Mesenchymal stem cell (in vitro differentiated cells and primary cell): Measurements from ENCODE around the gene TSEN54.

ENCODE experiments used
- DNase-seq: peaks from one replicate; pipeline ENCODE4 v3.0.0-alpha.2; 2013
- H2AFZ ChIP-seq: one replicate; pipeline ENCODE4 v1.6.1; 2013; ENCODE audit warnings: low read depth, mild to moderate bottlenecking, control low read depth, inconsistent platforms, low read length, moderate library complexity
- H2AK5ac ChIP-seq: 2 replicates; pipeline ENCODE4 v1.6.1; 2013; ENCODE audit warnings: low read length, moderate library complexity, mild to moderate bottlenecking, inconsistent platforms; ENCODE audit not compliant: severe bottlenecking
- H2BK120ac ChIP-seq: one replicate; pipeline ENCODE4 v1.6.1; 2013; ENCODE audit warnings: low read depth, mild to moderate bottlenecking, inconsistent platforms, low read length, moderate library complexity
- H2BK12ac ChIP-seq, 2 experiments: one replicate each; pipeline ENCODE4 v1.6.1; 2013; ENCODE audit warnings: inconsistent platforms in 2 of 2, low read length in 2 of 2, mild to moderate bottlenecking in 2 of 2, moderate library complexity in 2 of 2, control low read depth in 1 of 2
- H2BK15ac ChIP-seq: one replicate; pipeline ENCODE4 v1.6.1; 2013; ENCODE audit warnings: mild to moderate bottlenecking, low read depth, inconsistent platforms; ENCODE audit not compliant: poor library complexity, severe bottlenecking
- H2BK5ac ChIP-seq: 2 replicates; pipeline ENCODE4 v1.6.1; 2013; ENCODE audit warnings: low read depth, mild to moderate bottlenecking, low read length, control low read depth, inconsistent platforms; ENCODE audit not compliant: poor library complexity, severe bottlenecking
- H3K14ac ChIP-seq, 2 experiments: one replicate each; pipeline ENCODE4 v1.6.1; 2013; ENCODE audit warnings: inconsistent platforms in 2 of 2, low read length in 2 of 2, control low read depth in 1 of 2, mild to moderate bottlenecking in 1 of 2, moderate library complexity in 1 of 2
- H3K18ac ChIP-seq, 2 experiments: one replicate each; pipeline ENCODE4 v1.6.1; 2013; ENCODE audit warnings: inconsistent platforms in 2 of 2, low read length in 2 of 2, control low read depth in 1 of 2, low read depth in 1 of 2, mild to moderate bottlenecking in 1 of 2
- H3K23ac ChIP-seq, 2 experiments: one replicate each; pipeline ENCODE4 v1.6.1; 2013; ENCODE audit warnings: inconsistent platforms in 2 of 2, low read length in 2 of 2, mild to moderate bottlenecking in 2 of 2, moderate library complexity in 2 of 2, control low read depth in 1 of 2
- H3K27ac ChIP-seq: 2 replicates; pipeline ENCODE4 v1.5.1; 2013; ENCODE audit warnings: mild to moderate bottlenecking, moderate library complexity, low read length, control low read depth, inconsistent platforms; ENCODE audit not compliant: poor library complexity, severe bottlenecking
- H3K27me3 ChIP-seq, 2 experiments: 2 replicates each; pipeline versions ENCODE4 v1.6.1 to v1.7.0; 2013; ENCODE audit warnings: low read length in 2 of 2, mild to moderate bottlenecking in 2 of 2, moderate library complexity in 2 of 2, control low read depth in 1 of 2, inconsistent platforms in 1 of 2; ENCODE audit not compliant: control insufficient read depth in 1 of 2, insufficient read depth in 1 of 2
- H3K36me3 ChIP-seq, 2 experiments: 2 replicates each; pipeline versions ENCODE4 v1.6.1 to v1.7.0; 2013; ENCODE audit warnings: low read length in 2 of 2, control low read depth in 1 of 2, inconsistent platforms in 1 of 2, low read depth in 1 of 2, mild to moderate bottlenecking in 1 of 2; ENCODE audit not compliant: insufficient read depth in 2 of 2, control insufficient read depth in 1 of 2
- H3K4ac ChIP-seq, 2 experiments: one replicate each; pipeline ENCODE4 v1.6.1; 2013; ENCODE audit warnings: inconsistent platforms in 2 of 2, low read length in 2 of 2, mild to moderate bottlenecking in 2 of 2, moderate library complexity in 2 of 2, control low read depth in 1 of 2, low read depth in 1 of 2
- H3K4me1 ChIP-seq: 2 replicates; pipeline ENCODE4 v1.6.1; 2013; ENCODE audit warnings: low read depth, low read length, control low read depth; ENCODE audit not compliant: control insufficient read depth, insufficient read depth
- H3K4me2 ChIP-seq: 2 replicates; pipeline ENCODE4 v1.6.1; 2013; ENCODE audit warnings: low read length, mild to moderate bottlenecking, inconsistent platforms; ENCODE audit not compliant: poor library complexity, severe bottlenecking
- H3K4me3 ChIP-seq, 2 experiments: 2 replicates each; pipeline versions ENCODE4 v1.5.1 to v1.7.0; 2013; ENCODE audit warnings: low read length in 2 of 2, mild to moderate bottlenecking in 2 of 2, control low read depth in 1 of 2, low read depth in 1 of 2; ENCODE audit not compliant: insufficient read depth in 1 of 2
- H3K79me1 ChIP-seq: replicated peaks from 2 replicates; pipeline ENCODE4 v1.6.1; 2013; ENCODE audit warnings: mild to moderate bottlenecking, control low read depth, low read length, inconsistent platforms; ENCODE audit not compliant: poor library complexity, severe bottlenecking
- H3K9ac ChIP-seq: 2 replicates; pipeline ENCODE4 v1.7.0; 2013; ENCODE audit warnings: mild to moderate bottlenecking, low read length, moderate library complexity
- H3K9me3 ChIP-seq: 2 replicates; pipeline ENCODE4 v1.7.0; 2013; ENCODE audit warnings: mild to moderate bottlenecking, low read length; ENCODE audit not compliant: control insufficient read depth
- H4K8ac ChIP-seq: one replicate; pipeline ENCODE4 v1.6.1; 2013; ENCODE audit warnings: inconsistent platforms, mild to moderate bottlenecking, low read length, moderate library complexity
- H4K91ac ChIP-seq: one replicate; pipeline ENCODE4 v1.6.1; 2013; ENCODE audit warnings: mild to moderate bottlenecking, low read length, inconsistent platforms
- WGBS: methylation state at CpG from one replicate; pipeline ENCODE4 v1.1.7; 2013; ENCODE audit warnings: mixed read lengths; 5-methylcytosine and 5-hydroxymethylcytosine counted together

TSEN54 gene

DNA sequence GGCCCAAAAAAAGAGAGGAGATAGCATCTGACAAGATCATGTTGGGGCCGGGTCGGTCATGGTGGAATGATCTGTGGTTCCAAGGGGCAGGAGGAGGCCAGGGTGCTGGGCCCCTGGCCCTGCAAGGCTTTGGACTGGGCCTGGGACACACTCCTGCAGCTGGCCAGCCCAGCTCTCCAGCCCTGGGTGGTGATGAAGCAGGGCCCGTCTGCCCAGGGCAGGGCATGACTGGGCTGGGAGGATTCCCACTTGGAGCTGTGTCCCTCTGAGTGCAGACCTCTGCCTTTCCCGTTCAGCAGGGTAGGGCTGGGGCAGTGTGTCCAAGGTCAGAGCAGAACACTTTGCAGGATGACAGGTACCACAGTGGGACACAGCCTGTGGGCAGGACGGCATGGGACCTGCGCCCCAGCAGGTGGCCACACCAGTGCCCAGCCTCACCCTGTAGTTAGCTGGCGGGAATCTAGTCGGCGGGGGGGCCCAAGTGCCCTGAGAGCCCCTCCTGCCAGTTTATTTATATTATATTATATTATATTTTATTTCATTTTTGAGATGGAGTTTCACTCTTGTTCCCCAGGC is 43.7 kb downstream of the TSEN54 start:
- H3K4me1 ChIP-seq = peaks cover 39% of the 10 kb centered on the region
- WGBS = 90% methylated on average over 6 of the region's 9 CpGs
- H4K8ac ChIP-seq = no peak overlapping the region
- no peak overlapping the region for H3K4ac ChIP-seq
- no peak overlapping the region for H3K4me2 ChIP-seq
- H3K27ac ChIP-seq = no peak overlapping the region
- no peak overlapping the region for H2BK5ac ChIP-seq
- H3K4me3 ChIP-seq = no peak overlapping the region
- no peak overlapping the region for H3K23ac ChIP-seq
- H2BK15ac ChIP-seq = no peak overlapping the region
- DNase-seq = no peak
- no peak overlapping the region for H3K9ac ChIP-seq
- no peak overlapping the region for H3K18ac ChIP-seq
- H3K36me3 ChIP-seq = peaks cover 0 to 9% of the 10 kb centered on the region in 2 experiments
- no peak overlapping the region for H4K91ac ChIP-seq
- no peak overlapping the region for H2AFZ ChIP-seq
- no peak overlapping the region for H2BK12ac ChIP-seq
- H3K27me3 ChIP-seq = peaks cover 0 to 21% of the 10 kb centered on the region in 2 experiments
- no peak overlapping the region for H2AK5ac ChIP-seq
- H2BK120ac ChIP-seq = no peak overlapping the region
- H3K9me3 ChIP-seq = no peaks in the 10 kb centered on the region
- H3K14ac ChIP-seq = no peak overlapping the region
- H3K79me1 ChIP-seq = no peaks in the 10 kb centered on the region

DNA sequence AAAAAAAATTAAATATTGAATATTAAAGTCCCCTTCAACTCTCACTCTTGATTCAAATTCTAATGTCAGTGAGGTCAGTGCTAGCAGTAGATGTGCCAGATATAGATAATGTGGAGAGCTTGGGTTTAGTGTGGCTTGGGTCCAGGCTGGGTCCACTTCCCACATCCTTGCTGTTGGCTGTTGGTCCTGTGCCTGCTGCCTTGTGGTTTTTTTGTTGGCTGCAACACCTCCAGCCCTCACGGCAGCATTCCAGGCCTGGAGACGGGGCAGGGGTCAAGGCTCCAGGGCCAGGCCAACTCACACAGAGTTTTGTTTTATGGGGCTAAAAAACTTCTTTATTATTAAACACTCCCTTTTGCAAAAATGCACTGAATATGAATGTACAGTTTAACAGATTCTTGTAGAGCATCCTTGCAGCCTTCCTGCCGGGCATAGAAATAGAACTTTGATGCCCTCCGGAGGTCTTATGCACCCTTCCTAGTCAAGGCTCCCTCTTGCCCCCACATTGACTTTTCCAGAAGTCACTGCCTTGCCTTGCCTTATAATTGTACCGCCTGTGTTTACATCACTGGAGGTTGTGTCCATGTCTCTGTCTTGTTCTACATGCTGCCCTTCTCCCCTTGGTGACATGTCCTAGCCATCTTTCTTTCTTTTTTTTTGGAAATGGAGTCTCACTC is 45.7 kb downstream of the TSEN54 start:
- Histone ChIP-seq H2BK12ac (no peak overlapping the region), H3K9me3 (no peaks in the 10 kb centered on the region), H3K4ac (no peak overlapping the region), H3K14ac (no peak overlapping the region), H3K79me1 (no peaks in the 10 kb centered on the region), H3K36me3 (peaks cover 0 to 9% of the 10 kb centered on the region in 2 experiments), H3K4me1 (peaks cover 36% of the 10 kb centered on the region), H4K8ac (no peak overlapping the region), H2BK5ac (no peak overlapping the region), H3K23ac (no peak overlapping the region), H3K4me3 (no peak overlapping the region), H3K4me2 (no peak overlapping the region), H3K9ac (no peak overlapping the region), H3K18ac (no peak overlapping the region), H2BK15ac (no peak overlapping the region), H3K27ac (no peak overlapping the region), H4K91ac (no peak overlapping the region), H2AK5ac (no peak overlapping the region), H2BK120ac (no peak overlapping the region), H2AFZ (no peak overlapping the region), H3K27me3 (peaks cover 0 to 40% of the 10 kb centered on the region in 2 experiments)
- WGBS = 72% methylated on average over 4 of the region's 5 CpGs
- DNase-seq = no peak

DNA sequence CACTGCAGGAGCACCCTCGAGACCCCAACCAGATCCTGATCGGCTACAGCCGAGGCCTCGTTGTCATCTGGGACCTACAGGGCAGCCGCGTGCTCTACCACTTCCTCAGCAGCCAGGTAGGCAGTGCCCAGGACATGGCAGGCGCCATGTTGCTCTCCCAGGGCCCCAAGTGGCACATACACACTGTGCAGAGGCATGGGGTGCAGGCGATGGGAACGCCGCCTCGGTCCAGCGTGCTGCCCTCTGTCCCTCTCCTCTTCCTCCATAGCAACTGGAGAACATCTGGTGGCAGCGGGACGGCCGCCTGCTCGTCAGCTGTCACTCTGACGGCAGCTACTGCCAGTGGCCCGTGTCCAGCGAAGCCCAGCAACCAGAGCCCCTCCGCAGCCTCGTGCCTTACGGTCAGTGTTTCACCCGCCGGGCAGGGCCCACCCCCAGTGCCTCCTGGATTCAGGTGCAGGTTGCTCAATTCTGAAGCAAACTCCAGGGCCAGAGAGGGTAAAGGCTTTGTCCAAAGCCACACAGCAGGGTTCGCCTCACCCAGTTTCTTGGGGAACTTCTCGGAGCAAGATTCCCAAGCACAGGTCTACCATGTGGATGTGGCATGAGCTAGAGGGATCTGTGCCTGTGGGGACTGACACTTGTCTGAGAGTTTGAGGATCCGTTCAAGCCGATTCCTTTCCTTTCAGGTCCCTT is 46.9 kb downstream of the TSEN54 start:
- peaks cover 0 to 47% of the 10 kb centered on the region in 2 experiments for H3K27me3 ChIP-seq

DNA sequence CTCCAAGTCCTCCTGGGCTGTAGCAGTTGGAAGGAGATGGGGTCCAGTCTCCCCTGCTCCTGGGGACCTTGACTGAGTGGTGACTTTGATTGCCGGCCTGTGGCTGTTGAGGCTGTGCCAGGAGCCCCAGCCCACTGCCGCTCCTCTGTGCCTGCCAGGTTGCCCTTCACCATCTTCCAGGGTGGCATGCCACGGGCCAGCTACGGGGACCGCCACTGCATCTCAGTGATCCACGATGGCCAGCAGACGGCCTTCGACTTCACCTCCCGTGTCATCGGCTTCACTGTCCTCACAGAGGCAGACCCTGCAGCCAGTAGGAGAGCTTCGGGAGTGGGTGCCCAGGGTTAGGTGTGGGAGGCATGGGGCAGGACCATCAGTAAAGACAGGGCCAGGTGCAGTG is 47.9 kb downstream of the TSEN54 start:
- H3K27me3 ChIP-seq = peaks cover 0 to 57% of the 10 kb centered on the region in 2 experiments
- 97% methylated on average over 11 of the region's 11 CpGs for WGBS

More for the DNA sequence above, 46.9 kb downstream of the TSEN54 start:
- Histone ChIP-seq H2BK12ac (no peak overlapping the region), H2AFZ (no peak overlapping the region), H2BK15ac (no peak overlapping the region), H2AK5ac (no peak overlapping the region), H3K9ac (no peak overlapping the region), H3K79me1 (no peaks in the 10 kb centered on the region), H4K91ac (peak overlapping the region; percentile 11), H3K4me2 (no peak overlapping the region), H3K4me3 (no peak overlapping the region), H3K4ac (no peak overlapping the region), H3K23ac (no peak overlapping the region), H4K8ac (no peak overlapping the region), H3K18ac (no peak overlapping the region), H2BK120ac (no peak overlapping the region), H3K36me3 (peaks cover 0 to 9% of the 10 kb centered on the region in 2 experiments), H3K4me1 (peaks cover 24% of the 10 kb centered on the region), H3K14ac (no peak overlapping the region), H2BK5ac (no peak overlapping the region), H3K9me3 (no peaks in the 10 kb centered on the region), H3K27ac (no peak overlapping the region)
- 92% methylated on average over 28 of the region's 28 CpGs for WGBS
- DNase-seq = no peak

More for the DNA sequence above, 47.9 kb downstream of the TSEN54 start:
- Histone ChIP-seq H3K4me3 (no peak overlapping the region), H3K36me3 (peaks cover 0 to 13% of the 10 kb centered on the region in 2 experiments), H4K8ac (no peak overlapping the region), H3K4me1 (peaks cover 18% of the 10 kb centered on the region), H2BK15ac (no peak overlapping the region), H3K4ac (no peak overlapping the region), H3K4me2 (no peak overlapping the region), H2BK120ac (no peak overlapping the region), H2AFZ (no peak overlapping the region), H3K9me3 (no peaks in the 10 kb centered on the region), H3K27ac (no peak overlapping the region), H4K91ac (peak overlapping the region; percentile 5), H3K9ac (no peak overlapping the region), H3K14ac (no peak overlapping the region), H3K23ac (no peak overlapping the region), H3K18ac (no peak overlapping the region), H2BK12ac (no peak overlapping the region), H3K79me1 (no peaks in the 10 kb centered on the region), H2AK5ac (no peak overlapping the region), H2BK5ac (no peak overlapping the region)
- no peak for DNase-seq
